Mesodermal cell (in vitro differentiated cells): ENCODE data around the gene PLA2G2D.
"Not testable (repeated sequence)": the region's sequence is repeated elsewhere in the genome, so short reads cannot be mapped to it uniquely, and the experiment has no call there.

Experiments
- H3K27ac ChIP-seq: 2 replicates; pipeline ENCODE4 v1.7.0; 2013; ENCODE audit warnings: mild to moderate bottlenecking, low read depth, low read length, moderate library complexity; ENCODE audit not compliant: severe bottlenecking
- H3K36me3 ChIP-seq: 2 replicates; pipeline ENCODE4 v1.7.1; 2013; ENCODE audit warnings: mild to moderate bottlenecking, low read length, moderate library complexity; ENCODE audit not compliant: control insufficient read depth, insufficient read depth
- H3K4me1 ChIP-seq: one replicate; pipeline ENCODE4 v1.7.1; 2013; ENCODE audit warnings: mild to moderate bottlenecking, low read length; ENCODE audit not compliant: insufficient read depth, control insufficient read depth, poor library complexity, severe bottlenecking
- H3K4me3 ChIP-seq: 2 replicates; pipeline ENCODE4 v1.7.0; 2013; ENCODE audit warnings: low read length, control low read depth, mild to moderate bottlenecking; ENCODE audit not compliant: insufficient read depth, poor library complexity, severe bottlenecking; ENCODE audit errors: extremely low read depth
- H3K9me3 ChIP-seq: 2 replicates; pipeline ENCODE4 v1.7.1; 2013; ENCODE audit warnings: mild to moderate bottlenecking, low read length, moderate library complexity; ENCODE audit not compliant: control insufficient read depth
- WGBS, 2 experiments: methylation state at CpG; one replicate each; pipeline ENCODE4 v1.1.5; 2013; ENCODE audit warnings: missing lambda C conversion rate in 2 of 2; ENCODE audit not compliant: insufficient coverage in 2 of 2; 5-methylcytosine and 5-hydroxymethylcytosine counted together

PLA2G2D gene

GRCh38 chr1:20130518-20130917 is 11.2 kb upstream of the PLA2G2D start:
- not testable (repeated sequence) for H3K4me1 ChIP-seq, H3K36me3 ChIP-seq, H3K9me3 ChIP-seq, H3K27ac ChIP-seq, H3K4me3 ChIP-seq
- WGBS, 2 experiments, result 67 to 83% methylated on average over 1 to 2 of the region's 3 CpGs

GRCh38 chr1:20126806-20127440 is 7.6 kb upstream of the PLA2G2D start:
- Histone ChIP-seq H3K4me1 (no peaks in the 10 kb centered on the region), H3K27ac (no peak overlapping the region), H3K36me3 (no peaks in the 10 kb centered on the region), H3K9me3 (peaks cover 9% of the 10 kb centered on the region), H3K4me3 (no peak overlapping the region)
- 94 to 95% methylated on average over 6 to 10 of the region's 10 CpGs for WGBS, 2 experiments

GRCh38 chr1:20126041-20126805 is 6.9 kb upstream of the PLA2G2D start:
- Histone ChIP-seq H3K4me1 (no peaks in the 10 kb centered on the region), H3K36me3 (no peaks in the 10 kb centered on the region), H3K27ac (no peak overlapping the region), H3K4me3 (no peak overlapping the region), H3K9me3 (peaks cover 9% of the 10 kb centered on the region)
- WGBS, 2 experiments, result 82 to 87% methylated on average over 7 of the region's 9 CpGs

GRCh38 chr1:20125100-20125499 is 5.8 kb upstream of the PLA2G2D start:
- Histone ChIP-seq H3K36me3 (no peaks in the 10 kb centered on the region), H3K9me3 (peaks cover 5% of the 10 kb centered on the region), H3K4me3 (no peak overlapping the region), H3K27ac (no peak overlapping the region), H3K4me1 (no peaks in the 10 kb centered on the region)
- 89 to 90% methylated on average over 4 to 9 of the region's 10 CpGs for WGBS, 2 experiments

GRCh38 chr1:20124456-20125057 is 5.2 kb upstream of the PLA2G2D start:
- 96 to 100% methylated on average over 2 to 6 of the region's 7 CpGs for WGBS, 2 experiments
- Histone ChIP-seq H3K4me1 (no peaks in the 10 kb centered on the region), H3K36me3 (no peaks in the 10 kb centered on the region), H3K9me3 (peaks cover under 1% of the 10 kb centered on the region), H3K27ac (no peak overlapping the region), H3K4me3 (no peak overlapping the region)

- Histone ChIP-seq H3K4me1 (no peaks in the 10 kb centered on the region), H3K4me3 (no peak overlapping the region), H3K27ac (no peak overlapping the region), H3K36me3 (no peaks in the 10 kb centered on the region), H3K9me3 (no peaks in the 10 kb centered on the region)
- 84 to 96% methylated on average over 4 to 5 of the region's 10 CpGs for whole genome bisulfite sequencing, 2 experiments
Measured at GRCh38 chr1:20123722-20124455, 4.6 kb upstream of the PLA2G2D start.

- no peaks in the 10 kb centered on the region for H3K4me1 ChIP-seq
- no peaks in the 10 kb centered on the region for H3K9me3 ChIP-seq
- no peaks in the 10 kb centered on the region for H3K36me3 ChIP-seq
- 95% methylated on average over 4 of the region's 4 CpGs for WGBS, 2 experiments
- H3K27ac ChIP-seq, result no peak overlapping the region
- H3K4me3 ChIP-seq, result no peak overlapping the region
Measured at GRCh38 chr1:20120796-20121195, 1.5 kb upstream of the PLA2G2D start.

- H3K4me1 ChIP-seq, result no peaks in the 10 kb centered on the region
- H3K9me3 ChIP-seq, result no peaks in the 10 kb centered on the region
- no peak overlapping the region for H3K27ac ChIP-seq
- no peaks in the 10 kb centered on the region for H3K36me3 ChIP-seq
- H3K4me3 ChIP-seq, result no peak overlapping the region
Measured at GRCh38 chr1:20117236-20117635, 2.1 kb downstream of the PLA2G2D start.

- H3K9me3 ChIP-seq, result no peaks in the 10 kb centered on the region
- H3K4me3 ChIP-seq, result no peak overlapping the region
- 96% methylated on average over 3 to 6 of the region's 7 CpGs for WGBS, 2 experiments
- no peak overlapping the region for H3K27ac ChIP-seq
- H3K36me3 ChIP-seq, result no peaks in the 10 kb centered on the region
- no peaks in the 10 kb centered on the region for H3K4me1 ChIP-seq
Measured at GRCh38 chr1:20115916-20116315, 3.4 kb downstream of the PLA2G2D start.

- 81 to 83% methylated on average over 3 to 4 of the region's 4 CpGs for WGBS, 2 experiments
- no peak overlapping the region for H3K27ac ChIP-seq
- H3K4me3 ChIP-seq, result no peak overlapping the region
- no peaks in the 10 kb centered on the region for H3K4me1 ChIP-seq
- no peaks in the 10 kb centered on the region for H3K36me3 ChIP-seq
- no peaks in the 10 kb centered on the region for H3K9me3 ChIP-seq
Measured at GRCh38 chr1:20115479-20115878, 3.9 kb downstream of the PLA2G2D start.
